Activated B cell treated with CpG ODN at 0.5 μM for 24 hours (primary cell): ENCODE results near the gene SMC3. TPM values are rescaled to one million over a fixed set of nuclear protein-coding genes. Genes with fewer than 3 reads are reported as not detected.

Experiments
- ATAC-seq: fragments of 200-7000 bp; cut with Tn5 transposase; one replicate; pipeline ENCODE4 v1.10.0; 2021; ENCODE audit warnings: low read depth, mild to moderate bottlenecking, moderate library complexity
- CTCF ChIA-PET: fragments of 350-600 bp; sonication (Branson Sonifier 250); formaldehyde crosslinking; loops from one replicate; lab custom pipeline; 2021; ENCODE audit warnings: antibody characterized with exemption; lab: Charles Lee
- POLR2A ChIA-PET: fragments of 350-600 bp; sonication (Branson Sonifier 250); formaldehyde crosslinking; loops from one replicate; lab custom pipeline; 2021; ENCODE audit warnings: antibody characterized with exemption; lab: Charles Lee
- DNase-seq: peaks from one replicate; pipeline ENCODE4 v3.0.0; 2022
- H3K27ac Mint-ChIP-seq: one replicate; pipeline ENCODE4 v1.8.0; 2020; ENCODE audit warnings: mixed read lengths
- H3K27me3 Mint-ChIP-seq: one replicate; pipeline ENCODE4 v1.8.0; 2021; ENCODE audit warnings: mixed read lengths
- H3K36me3 Mint-ChIP-seq: one replicate; pipeline ENCODE4 v1.8.0; 2021; ENCODE audit warnings: low read depth, mixed read lengths
- H3K4me1 Mint-ChIP-seq: one replicate; pipeline ENCODE4 v1.8.0; 2021; ENCODE audit warnings: mixed read lengths
- H3K4me3 Mint-ChIP-seq: one replicate; pipeline ENCODE4 v1.8.0; 2020; ENCODE audit warnings: mild to moderate bottlenecking, mixed read lengths
- H3K9me3 Mint-ChIP-seq: one replicate; pipeline ENCODE4 v1.8.0; 2020; ENCODE audit warnings: mixed read lengths
- intact Hi-C: fragments of 100-400 bp; cut with micrococcal nuclease; formaldehyde crosslinking; loops from one replicate; pipeline ENCODE4 v1.15.1; 2024
- total RNA-seq: library from RNA; stranded (reverse); gene quantifications from 2 replicates; pipeline ENCODE4 v1.2.3, GENCODE V29; 2022
- TF ChIP-seq, protein P1 (sequence below): fragments of 200-600 bp; IDR thresholded peaks from one replicate; pipeline ENCODE4 v1.8.0; 2022; ENCODE audit warnings: antibody characterized with exemption, mild to moderate bottlenecking

The SMC3 gene
- total RNA-seq, 1 donor from 2014 or later: 41.1 TPM

DNA sequence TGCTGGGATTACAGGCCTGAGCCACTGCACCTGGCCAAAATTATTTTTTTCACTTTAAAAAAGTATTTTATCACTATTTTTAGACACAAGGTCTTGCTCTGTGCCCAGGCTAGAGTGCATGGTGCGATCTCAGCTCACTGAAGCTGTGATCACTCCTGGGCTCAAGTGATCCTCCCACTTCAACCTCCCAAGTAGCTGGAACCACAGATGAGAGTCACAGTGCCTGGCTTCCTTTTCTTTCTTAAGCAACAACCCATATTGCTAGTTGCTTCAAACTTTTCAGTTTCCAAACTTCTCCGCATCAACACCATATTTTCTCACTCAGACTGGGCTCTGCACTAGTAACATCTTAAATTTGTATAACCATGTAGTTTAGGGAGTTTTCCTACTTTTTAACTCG, 9.5 kb upstream of the SMC3 start:
- no peaks in the 10 kb centered on the region for H3K9me3 Mint-ChIP-seq
- TF ChIP-seq, protein P1, sequence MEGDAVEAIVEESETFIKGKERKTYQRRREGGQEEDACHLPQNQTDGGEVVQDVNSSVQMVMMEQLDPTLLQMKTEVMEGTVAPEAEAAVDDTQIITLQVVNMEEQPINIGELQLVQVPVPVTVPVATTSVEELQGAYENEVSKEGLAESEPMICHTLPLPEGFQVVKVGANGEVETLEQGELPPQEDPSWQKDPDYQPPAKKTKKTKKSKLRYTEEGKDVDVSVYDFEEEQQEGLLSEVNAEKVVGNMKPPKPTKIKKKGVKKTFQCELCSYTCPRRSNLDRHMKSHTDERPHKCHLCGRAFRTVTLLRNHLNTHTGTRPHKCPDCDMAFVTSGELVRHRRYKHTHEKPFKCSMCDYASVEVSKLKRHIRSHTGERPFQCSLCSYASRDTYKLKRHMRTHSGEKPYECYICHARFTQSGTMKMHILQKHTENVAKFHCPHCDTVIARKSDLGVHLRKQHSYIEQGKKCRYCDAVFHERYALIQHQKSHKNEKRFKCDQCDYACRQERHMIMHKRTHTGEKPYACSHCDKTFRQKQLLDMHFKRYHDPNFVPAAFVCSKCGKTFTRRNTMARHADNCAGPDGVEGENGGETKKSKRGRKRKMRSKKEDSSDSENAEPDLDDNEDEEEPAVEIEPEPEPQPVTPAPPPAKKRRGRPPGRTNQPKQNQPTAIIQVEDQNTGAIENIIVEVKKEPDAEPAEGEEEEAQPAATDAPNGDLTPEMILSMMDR: no peak
- no peaks in the 10 kb centered on the region for H3K36me3 Mint-ChIP-seq
- ATAC-seq: no peak
- intact Hi-C loops: loop anchor here (5.0 kb wide), 1 partner anchor 34 kb away; no protein-coding TSS in a partner anchor
- ChIA-PET CTCF (interaction anchor here (0.7 to 1.3 kb wide), 3 partner anchors 10 to 262 kb away, joined by 3 to 4 read pairs (median 3); no protein-coding TSS in a partner anchor), POLR2A (interaction anchor here (0.6 kb wide), 1 partner anchor 32 kb away, joined by 6 read pairs; no protein-coding TSS in a partner anchor)
- no peak overlapping the region for H3K27ac Mint-ChIP-seq
- no peak overlapping the region for H3K4me3 Mint-ChIP-seq
- peaks cover 15% of the 10 kb centered on the region for H3K27me3 Mint-ChIP-seq
- DNase-seq: no peak
- peaks cover 2% of the 10 kb centered on the region for H3K4me1 Mint-ChIP-seq

GRCh38 chr10:110560012-110560411, 7.5 kb upstream of the SMC3 start:
- no peak for ATAC-seq
- H3K4me1 Mint-ChIP-seq: peaks cover 2% of the 10 kb centered on the region
- peaks cover 12% of the 10 kb centered on the region for H3K27me3 Mint-ChIP-seq
- no peak overlapping the region for H3K27ac Mint-ChIP-seq
- DNase-seq: no peak
- TF ChIP-seq, protein P1: no peak
- ChIA-PET POLR2A (interaction anchor here (0.7 kb wide), 1 partner anchor 254 kb away, joined by 9 read pairs; no protein-coding TSS in a partner anchor), CTCF (interaction anchor here (1.1 kb wide), 1 partner anchor 40 kb away, joined by 3 read pairs; no protein-coding TSS in a partner anchor)
- H3K36me3 Mint-ChIP-seq: no peaks in the 10 kb centered on the region
- intact Hi-C loops: no loop called here
- no peak overlapping the region for H3K4me3 Mint-ChIP-seq
- no peaks in the 10 kb centered on the region for H3K9me3 Mint-ChIP-seq

DNA sequence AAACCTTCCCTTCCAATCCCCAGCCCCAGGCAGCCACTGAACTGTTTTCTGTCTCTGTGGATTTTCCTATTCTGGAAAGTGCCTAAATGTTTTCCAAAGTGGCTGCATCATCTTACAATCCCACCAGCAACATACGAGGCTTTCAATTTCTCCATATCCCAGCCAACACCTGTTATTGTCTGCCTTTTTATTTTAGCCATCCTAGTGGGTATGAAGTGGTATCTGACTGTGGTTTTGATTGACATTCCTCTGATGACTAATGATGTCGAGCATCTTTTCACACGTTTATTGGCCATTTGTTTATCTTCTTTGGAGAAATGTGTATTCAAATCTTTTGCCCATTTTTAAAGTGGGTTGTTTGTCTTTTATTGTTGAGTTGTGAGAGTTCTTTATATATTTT, 6.2 kb upstream of the SMC3 start:
- TF ChIP-seq, protein P1: no peak
- Mint-ChIP-seq H3K4me1 (peaks cover 2% of the 10 kb centered on the region), H3K9me3 (no peaks in the 10 kb centered on the region), H3K36me3 (no peaks in the 10 kb centered on the region), H3K4me3 (no peak overlapping the region), H3K27me3 (peaks cover 7% of the 10 kb centered on the region), H3K27ac (no peak overlapping the region)
- no peak for ATAC-seq
- POLR2A ChIA-PET: no interaction called here
- CTCF ChIA-PET: interaction anchor here (1.1 kb wide), 1 partner anchor 39 kb away, joined by 3 read pairs; no protein-coding TSS in a partner anchor
- intact Hi-C loops: no loop called here
- DNase-seq: no peak

DNA sequence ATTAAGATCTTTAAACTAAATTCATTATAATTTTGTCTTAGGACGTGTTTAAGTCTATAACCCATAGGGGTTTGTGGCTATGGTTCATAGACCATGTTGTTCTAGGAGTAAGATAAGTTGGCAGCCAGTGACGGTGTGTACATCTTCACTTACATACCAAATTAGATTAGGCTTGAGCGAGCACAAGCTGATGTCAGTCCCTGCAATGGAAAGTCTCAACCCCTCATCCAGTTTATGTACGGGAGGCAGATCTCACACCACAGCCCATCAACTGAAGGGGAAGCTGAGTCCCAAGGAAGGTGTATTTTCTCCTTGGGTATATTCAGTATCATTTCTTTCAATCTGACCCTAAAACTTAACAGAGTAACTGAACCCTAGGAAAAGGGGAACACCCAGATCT, 5.1 kb upstream of the SMC3 start:
- TF ChIP-seq, protein P1: no peak
- ATAC-seq (no peak), DNase-seq (no peak)
- CTCF ChIA-PET: no interaction called here
- peaks cover 4% of the 10 kb centered on the region for H3K27me3 Mint-ChIP-seq
- intact Hi-C loops: no loop called here
- H3K4me1 Mint-ChIP-seq: peaks cover 8% of the 10 kb centered on the region
- H3K4me3 Mint-ChIP-seq: no peak overlapping the region
- peaks cover 2% of the 10 kb centered on the region for H3K36me3 Mint-ChIP-seq
- H3K9me3 Mint-ChIP-seq: no peaks in the 10 kb centered on the region
- H3K27ac Mint-ChIP-seq: no peak overlapping the region
- POLR2A ChIA-PET: no interaction called here

- ATAC-seq: no peak
- CTCF ChIA-PET: no interaction called here
These were observed 4.4 kb upstream of the SMC3 start for GRCh38 chr10:110563132-110563531.

More at GRCh38 chr10:110563132-110563531, 4.4 kb upstream of the SMC3 start:
- H3K4me3 Mint-ChIP-seq: no peak overlapping the region
- DNase-seq: no peak
- TF ChIP-seq, protein P1: no peak
- no peaks in the 10 kb centered on the region for H3K9me3 Mint-ChIP-seq
- peaks cover 9% of the 10 kb centered on the region for H3K4me1 Mint-ChIP-seq
- POLR2A ChIA-PET: no interaction called here
- no peak overlapping the region for H3K27ac Mint-ChIP-seq
- intact Hi-C loops: no loop called here
- H3K27me3 Mint-ChIP-seq: peaks cover 4% of the 10 kb centered on the region
- H3K36me3 Mint-ChIP-seq: peaks cover 4% of the 10 kb centered on the region
